Neural cell (in vitro differentiated cells): ENCODE data around the gene BNC2. TPM values are rescaled to one million over a fixed set of nuclear protein-coding genes. Genes with fewer than 3 reads are reported as not detected.

Experiments
- H2AFZ ChIP-seq: fragments of 200-600, 300-800 bp; sonication (generic), shearing (Covaris generic); 2 replicates; pipeline ENCODE4 v1.6.0; 2014; ENCODE audit warnings: low read depth, mild to moderate bottlenecking, antibody characterized with exemption, low read length, moderate library complexity
- H3F3A ChIP-seq: fragments of 200-600 bp; shearing (Covaris generic); 2 replicates; pipeline ENCODE4 v1.6.1; 2016; ENCODE audit warnings: mild to moderate bottlenecking, moderate library complexity, mixed read lengths, antibody characterized with exemption, low read length; ENCODE audit not compliant: insufficient read depth, poor library complexity, severe bottlenecking
- H3K27ac ChIP-seq: fragments of 200-600, 300-800 bp; sonication (generic), shearing (Covaris generic); 2 replicates; pipeline ENCODE4 v1.5.1; 2014; ENCODE audit warnings: mild to moderate bottlenecking, low read length, moderate library complexity
- H3K27me3 ChIP-seq: fragments of 300-800, 200-600 bp; sonication (generic), shearing (Covaris generic); 2 replicates; pipeline ENCODE4 v1.6.0; 2014; ENCODE audit warnings: mild to moderate bottlenecking, low read depth, low read length, moderate library complexity; ENCODE audit not compliant: insufficient read depth
- H3K36me3 ChIP-seq: fragments of 300-800, 200-600 bp; sonication (generic), shearing (Covaris generic); 2 replicates; pipeline ENCODE4 v1.5.1; 2014; ENCODE audit warnings: mild to moderate bottlenecking, antibody characterized with exemption, low read length, moderate library complexity; ENCODE audit not compliant: insufficient read depth
- H3K4me2 ChIP-seq: fragments of 300-800, 200-600 bp; sonication (generic), shearing (Covaris generic); 2 replicates; pipeline ENCODE4 v1.6.0; 2014; ENCODE audit warnings: mild to moderate bottlenecking, low read length
- H3K4me3 ChIP-seq: fragments of 300-800, 200-600 bp; sonication (generic), shearing (Covaris generic); 2 replicates; pipeline ENCODE4 v1.5.1; 2014; ENCODE audit warnings: mild to moderate bottlenecking, low read length, moderate library complexity
- H3K79me2 ChIP-seq: fragments of 200-600 bp; shearing (Covaris generic); replicated peaks from 2 replicates; pipeline ENCODE4 v1.6.0; 2014; ENCODE audit warnings: mild to moderate bottlenecking, low read length, moderate library complexity; ENCODE audit not compliant: insufficient read depth
- H3K9ac ChIP-seq: fragments of 300-800, 200-600 bp; sonication (generic), shearing (Covaris generic); 2 replicates; pipeline ENCODE4 v1.6.1; 2016; ENCODE audit warnings: mild to moderate bottlenecking, low read length, mixed read lengths
- H3K9me2 ChIP-seq: fragments of 200-600 bp; shearing (Covaris generic); 2 replicates; pipeline ENCODE4 v1.6.1; 2016; ENCODE audit warnings: mild to moderate bottlenecking, low read length, mixed read lengths; ENCODE audit not compliant: insufficient read depth
- H3K9me3 ChIP-seq: fragments of 200-600, 300-800 bp; sonication (generic), shearing (Covaris generic); 2 replicates; pipeline ENCODE4 v1.6.1; 2016; ENCODE audit warnings: mild to moderate bottlenecking, mixed run types, low read length, moderate library complexity, mixed read lengths
- H4K20me1 ChIP-seq: fragments of 200-600 bp; shearing (Covaris generic); 2 replicates; pipeline ENCODE4 v1.6.1; 2016; ENCODE audit warnings: mild to moderate bottlenecking, mixed run types; ENCODE audit not compliant: insufficient read depth
- EZH2 ChIP-seq: fragments of 200-600, 300-800 bp; shearing (Covaris generic), sonication (generic); IDR thresholded peaks from 2 replicates; pipeline ENCODE4 v1.6.1; 2014; ENCODE audit warnings: antibody characterized with exemption, low read length, borderline replicate concordance, mild to moderate bottlenecking; ENCODE audit not compliant: insufficient read depth, poor library complexity, severe bottlenecking
- MXI1 ChIP-seq: fragments of 450-650 bp; conservative IDR thresholded peaks from 2 replicates; pipeline ENCODE4 v1.6.1; 2014; ENCODE audit warnings: antibody characterized with exemption, mild to moderate bottlenecking; ENCODE audit not compliant: poor library complexity, severe bottlenecking
- POLR2AphosphoS5 ChIP-seq: IDR thresholded peaks from 2 replicates; pipeline ENCODE4 v1.6.1; 2012
- RAD21 ChIP-seq: fragments of 450-650 bp; conservative IDR thresholded peaks from 2 replicates; pipeline ENCODE4 v1.6.1; 2014; ENCODE audit warnings: antibody characterized with exemption, mild to moderate bottlenecking, moderate library complexity
- SMC3 ChIP-seq: fragments of 450-650 bp; conservative IDR thresholded peaks from 2 replicates; pipeline ENCODE4 v1.6.1; 2014; ENCODE audit warnings: antibody characterized with exemption, mild to moderate bottlenecking, moderate library complexity; ENCODE audit not compliant: poor library complexity
- TAF1 ChIP-seq: IDR thresholded peaks from 2 replicates; pipeline ENCODE4 v1.6.1; 2012; ENCODE audit warnings: low read depth
- polyA plus RNA-seq: library from polyadenylated mRNA; depleted of rRNA; stranded (reverse); fragments of >200 nt; gene quantifications from 2 replicates; pipeline ENCODE4 v1.2.3, GENCODE V29; 2014
- TF ChIP-seq, protein P1 (sequence below): IDR thresholded peaks from 2 replicates; pipeline ENCODE4 v1.6.1; 2012; ENCODE audit warnings: borderline replicate concordance
- TF ChIP-seq, protein P2 (sequence below): fragments of 450-650 bp; IDR thresholded peaks from 2 replicates; pipeline ENCODE4 v1.5.1; 2014; ENCODE audit warnings: antibody characterized with exemption, mild to moderate bottlenecking, moderate library complexity; ENCODE audit not compliant: poor library complexity, severe bottlenecking

Gene BNC2
- polyA plus RNA-seq, 1 donor from 2014 or later, result 1.3 TPM

DNA sequence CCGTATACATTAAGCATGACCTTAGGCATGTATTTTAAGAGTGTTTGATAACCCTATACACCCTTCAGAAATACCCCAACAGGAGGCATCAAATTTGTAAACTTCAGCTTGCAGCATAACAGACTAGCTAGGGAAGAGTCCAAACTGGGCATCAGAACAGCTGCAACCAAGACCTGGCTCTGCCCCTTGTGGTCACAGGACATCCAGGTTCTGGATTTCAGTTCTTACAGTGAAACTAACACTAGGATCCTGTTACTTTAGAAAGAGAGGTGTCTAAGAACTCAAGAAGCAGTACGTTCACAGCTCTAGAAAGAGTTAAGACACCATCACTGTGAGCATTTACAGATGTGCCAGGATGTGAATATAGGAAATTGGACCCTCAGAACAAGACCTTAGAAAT is 229.8 kb downstream of the BNC2 start:
- Histone ChIP-seq H3K9me2 (no peaks in the 10 kb centered on the region), H3K9me3 (no peaks in the 10 kb centered on the region), H3K79me2 (no peaks in the 10 kb centered on the region), H3K9ac (no peak overlapping the region), H3K27me3 (no peaks in the 10 kb centered on the region), H3F3A (no peaks in the 10 kb centered on the region), H4K20me1 (no peaks in the 10 kb centered on the region), H3K4me2 (no peak overlapping the region), H3K36me3 (no peaks in the 10 kb centered on the region), H3K27ac (no peak overlapping the region), H2AFZ (no peak overlapping the region), H3K4me3 (no peak overlapping the region)
- no peak for TF ChIP-seq MXI1
- TF ChIP-seq, protein P1, sequence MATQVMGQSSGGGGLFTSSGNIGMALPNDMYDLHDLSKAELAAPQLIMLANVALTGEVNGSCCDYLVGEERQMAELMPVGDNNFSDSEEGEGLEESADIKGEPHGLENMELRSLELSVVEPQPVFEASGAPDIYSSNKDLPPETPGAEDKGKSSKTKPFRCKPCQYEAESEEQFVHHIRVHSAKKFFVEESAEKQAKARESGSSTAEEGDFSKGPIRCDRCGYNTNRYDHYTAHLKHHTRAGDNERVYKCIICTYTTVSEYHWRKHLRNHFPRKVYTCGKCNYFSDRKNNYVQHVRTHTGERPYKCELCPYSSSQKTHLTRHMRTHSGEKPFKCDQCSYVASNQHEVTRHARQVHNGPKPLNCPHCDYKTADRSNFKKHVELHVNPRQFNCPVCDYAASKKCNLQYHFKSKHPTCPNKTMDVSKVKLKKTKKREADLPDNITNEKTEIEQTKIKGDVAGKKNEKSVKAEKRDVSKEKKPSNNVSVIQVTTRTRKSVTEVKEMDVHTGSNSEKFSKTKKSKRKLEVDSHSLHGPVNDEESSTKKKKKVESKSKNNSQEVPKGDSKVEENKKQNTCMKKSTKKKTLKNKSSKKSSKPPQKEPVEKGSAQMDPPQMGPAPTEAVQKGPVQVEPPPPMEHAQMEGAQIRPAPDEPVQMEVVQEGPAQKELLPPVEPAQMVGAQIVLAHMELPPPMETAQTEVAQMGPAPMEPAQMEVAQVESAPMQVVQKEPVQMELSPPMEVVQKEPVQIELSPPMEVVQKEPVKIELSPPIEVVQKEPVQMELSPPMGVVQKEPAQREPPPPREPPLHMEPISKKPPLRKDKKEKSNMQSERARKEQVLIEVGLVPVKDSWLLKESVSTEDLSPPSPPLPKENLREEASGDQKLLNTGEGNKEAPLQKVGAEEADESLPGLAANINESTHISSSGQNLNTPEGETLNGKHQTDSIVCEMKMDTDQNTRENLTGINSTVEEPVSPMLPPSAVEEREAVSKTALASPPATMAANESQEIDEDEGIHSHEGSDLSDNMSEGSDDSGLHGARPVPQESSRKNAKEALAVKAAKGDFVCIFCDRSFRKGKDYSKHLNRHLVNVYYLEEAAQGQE, result no peak

DNA sequence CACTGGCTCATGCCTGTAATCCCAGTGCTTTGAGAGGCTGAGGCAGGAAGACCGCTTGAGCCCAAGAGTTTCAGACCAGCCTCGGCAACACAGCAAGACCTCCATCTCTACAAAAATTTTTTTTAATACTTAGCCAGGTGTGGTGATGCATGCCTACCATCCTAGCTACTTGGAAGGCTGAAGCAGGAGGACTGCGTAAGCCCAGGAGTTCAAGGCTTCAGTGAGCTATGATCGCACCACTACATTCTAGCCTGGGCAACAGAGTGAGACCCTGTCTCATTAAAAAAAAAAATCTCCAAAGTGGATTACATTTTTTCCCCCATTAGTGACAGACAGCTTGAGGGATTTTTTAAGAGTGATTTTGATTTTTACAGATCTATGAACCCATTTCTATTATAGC is 230.8 kb downstream of the BNC2 start:
- H3K9me3 ChIP-seq, result no peaks in the 10 kb centered on the region
- H3K79me2 ChIP-seq, result no peaks in the 10 kb centered on the region
- H3F3A ChIP-seq, result no peaks in the 10 kb centered on the region
- no peaks in the 10 kb centered on the region for H3K36me3 ChIP-seq
- no peaks in the 10 kb centered on the region for H3K27me3 ChIP-seq
- TF ChIP-seq TAF1 (no peak), EZH2 (no peak), SMC3 (no peak), MXI1 (no peak), RAD21 (no peak), POLR2AphosphoS5 (no peak)
- TF ChIP-seq, protein P1, result no peak
- TF ChIP-seq, protein P2, sequence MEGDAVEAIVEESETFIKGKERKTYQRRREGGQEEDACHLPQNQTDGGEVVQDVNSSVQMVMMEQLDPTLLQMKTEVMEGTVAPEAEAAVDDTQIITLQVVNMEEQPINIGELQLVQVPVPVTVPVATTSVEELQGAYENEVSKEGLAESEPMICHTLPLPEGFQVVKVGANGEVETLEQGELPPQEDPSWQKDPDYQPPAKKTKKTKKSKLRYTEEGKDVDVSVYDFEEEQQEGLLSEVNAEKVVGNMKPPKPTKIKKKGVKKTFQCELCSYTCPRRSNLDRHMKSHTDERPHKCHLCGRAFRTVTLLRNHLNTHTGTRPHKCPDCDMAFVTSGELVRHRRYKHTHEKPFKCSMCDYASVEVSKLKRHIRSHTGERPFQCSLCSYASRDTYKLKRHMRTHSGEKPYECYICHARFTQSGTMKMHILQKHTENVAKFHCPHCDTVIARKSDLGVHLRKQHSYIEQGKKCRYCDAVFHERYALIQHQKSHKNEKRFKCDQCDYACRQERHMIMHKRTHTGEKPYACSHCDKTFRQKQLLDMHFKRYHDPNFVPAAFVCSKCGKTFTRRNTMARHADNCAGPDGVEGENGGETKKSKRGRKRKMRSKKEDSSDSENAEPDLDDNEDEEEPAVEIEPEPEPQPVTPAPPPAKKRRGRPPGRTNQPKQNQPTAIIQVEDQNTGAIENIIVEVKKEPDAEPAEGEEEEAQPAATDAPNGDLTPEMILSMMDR, result no peak
- H3K9ac ChIP-seq, result no peak overlapping the region
- H3K4me3 ChIP-seq, result no peak overlapping the region
- no peak overlapping the region for H3K27ac ChIP-seq
- no peaks in the 10 kb centered on the region for H4K20me1 ChIP-seq
- H3K9me2 ChIP-seq, result no peaks in the 10 kb centered on the region
- H2AFZ ChIP-seq, result no peak overlapping the region
- H3K4me2 ChIP-seq, result no peak overlapping the region
